Measurements from ENCODE around the gene CBLN3.

GRCh38 chr14:24459331-24459730 is 29.9 kb upstream of the CBLN3 start:
- TF ChIP-seq CTCF (conservative IDR thresholded peaks at IDR 0.05; ENCODE audit: low read length) (no peak), EZH2phosphoT487 (IDR thresholded peaks at IDR 0.05; ENCODE audit: borderline replicate concordance, low read depth, low read length) (no peak)

Data from OCI-LY7 (cell line).